ENCODE results near the gene AGMO.

AGMO gene

GRCh38 chr7:15457990-15458955 is 103.5 kb downstream of the AGMO start:
- no peak for DNase-seq (ENCODE audit: low spot score)

DNA sequence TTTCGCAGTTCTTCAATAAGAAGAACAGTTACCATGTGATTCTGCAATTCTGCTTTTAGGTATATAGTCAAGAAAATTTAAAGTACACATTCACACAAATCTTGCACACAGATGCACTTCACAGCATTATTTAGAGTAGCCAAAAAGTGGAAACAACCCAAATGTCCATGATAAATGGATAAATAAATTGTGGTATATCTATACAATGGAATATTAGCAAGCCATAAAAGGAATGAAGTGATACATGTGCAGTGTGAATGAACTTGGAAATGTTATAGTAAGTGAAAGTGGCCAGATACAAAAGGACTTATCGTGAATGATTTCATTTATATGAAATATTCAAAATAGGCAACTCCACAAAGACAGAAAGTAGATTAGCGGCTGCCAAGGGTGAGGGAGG is 109.1 kb downstream of the AGMO start:
- DNase-seq (ENCODE audit: low spot score), result no peak

- no peak for DNase-seq (ENCODE audit: low spot score)
Observed at GRCh38 chr7:15446722-15447121, 115.1 kb downstream of the AGMO start.

DNA sequence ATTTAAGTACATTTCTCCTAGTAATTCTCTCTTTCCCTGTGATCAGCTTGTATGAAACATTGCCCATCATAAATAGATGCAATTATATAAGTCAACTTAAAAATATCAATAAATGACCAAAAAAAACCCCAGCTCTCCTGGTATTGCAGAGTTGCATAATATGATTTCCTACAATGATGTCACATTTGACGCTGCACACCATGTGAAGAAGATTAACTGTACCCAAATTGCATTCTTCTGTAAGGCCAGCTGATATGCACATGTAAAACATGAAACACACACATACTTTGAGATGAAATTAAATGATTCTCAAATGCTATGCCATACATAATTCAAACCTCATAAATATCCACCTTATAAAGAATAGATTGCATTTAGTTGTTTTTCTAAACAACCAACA is 115.5 kb downstream of the AGMO start:
- no peak for DNase-seq (ENCODE audit: low spot score)

- DNase-seq (ENCODE audit: low spot score), result no peak
Observed at GRCh38 chr7:15441915-15442314, 119.9 kb downstream of the AGMO start.

- no peak for DNase-seq (ENCODE audit: low spot score)
Observed at GRCh38 chr7:15440482-15440881, 121.3 kb downstream of the AGMO start.

DNA sequence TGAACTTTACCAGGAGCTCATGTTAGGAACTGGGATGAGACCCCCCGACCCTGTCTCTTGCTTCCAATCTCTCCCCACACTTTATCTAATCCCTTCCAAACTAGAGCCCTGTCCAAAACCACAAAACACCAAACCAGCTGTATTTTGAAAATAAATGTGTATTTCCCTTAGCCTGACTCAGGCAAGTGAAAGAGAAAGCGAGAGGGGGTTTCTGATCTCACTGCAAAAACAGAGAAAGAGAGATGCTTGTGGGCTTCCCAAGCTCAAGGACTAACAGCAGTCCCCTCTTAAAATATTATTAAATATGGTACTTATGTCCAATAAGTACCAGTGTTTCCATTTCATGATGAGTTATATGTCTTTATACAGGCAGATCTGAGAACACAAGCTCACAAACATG is 122.0 kb downstream of the AGMO start:
- DNase-seq (ENCODE audit: low spot score), result no peak

DNA sequence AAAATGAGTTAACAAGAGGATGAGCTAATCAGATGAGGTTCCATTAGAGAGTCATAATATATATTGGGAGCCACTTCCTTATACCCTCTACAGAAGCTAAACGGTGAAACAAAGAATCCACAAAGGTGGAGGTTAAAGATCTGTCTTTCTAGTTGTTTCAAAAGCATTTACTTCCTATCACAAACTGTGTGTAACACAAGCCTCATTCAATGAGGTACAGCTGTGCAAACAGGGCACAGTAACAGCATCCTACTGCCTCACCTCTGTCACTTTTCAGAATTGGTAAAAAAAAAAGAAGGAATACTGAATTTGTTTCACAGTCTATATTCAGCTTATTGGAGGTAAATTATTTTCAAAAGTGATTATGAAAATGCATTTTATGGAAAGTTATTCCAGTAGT is 128.7 kb downstream of the AGMO start:
- DNase-seq (ENCODE audit: low spot score), result no peak

GRCh38 chr7:15430911-15431310 is 130.9 kb downstream of the AGMO start:
- DNase-seq (ENCODE audit: low spot score), result no peak

- DNase-seq (ENCODE audit: low spot score), result no peak
Observed at GRCh38 chr7:15430191-15430590, 131.6 kb downstream of the AGMO start.

DNA sequence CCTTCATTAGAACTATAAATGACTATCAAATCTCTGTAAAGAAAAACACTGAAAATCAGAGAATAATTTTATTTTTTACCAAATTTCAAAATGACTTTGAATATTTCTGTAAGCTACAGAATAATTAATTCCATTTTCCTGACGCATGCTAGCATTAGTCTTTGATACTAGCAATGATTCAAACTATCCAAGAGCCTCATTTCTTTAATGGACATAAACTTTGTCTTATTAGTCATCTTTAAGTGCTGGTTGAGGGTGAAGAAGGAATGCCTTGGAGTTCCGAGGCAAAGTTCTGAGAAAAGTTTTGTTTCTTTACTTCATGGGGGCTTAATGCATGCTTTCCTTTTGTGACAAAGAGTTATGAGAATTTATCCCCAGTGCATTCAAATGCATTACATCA is 137.3 kb downstream of the AGMO start:
- no peak for DNase-seq (ENCODE audit: low spot score)

GRCh38 chr7:15419596-15419995 is 142.2 kb downstream of the AGMO start:
- DNase-seq (ENCODE audit: low spot score), result no peak

GRCh38 chr7:15418264-15418663 is 143.6 kb downstream of the AGMO start:
- no peak for DNase-seq (ENCODE audit: low spot score)

GRCh38 chr7:15417341-15417988 is 144.3 kb downstream of the AGMO start:
- DNase-seq (ENCODE audit: low spot score), result no peak

DNA sequence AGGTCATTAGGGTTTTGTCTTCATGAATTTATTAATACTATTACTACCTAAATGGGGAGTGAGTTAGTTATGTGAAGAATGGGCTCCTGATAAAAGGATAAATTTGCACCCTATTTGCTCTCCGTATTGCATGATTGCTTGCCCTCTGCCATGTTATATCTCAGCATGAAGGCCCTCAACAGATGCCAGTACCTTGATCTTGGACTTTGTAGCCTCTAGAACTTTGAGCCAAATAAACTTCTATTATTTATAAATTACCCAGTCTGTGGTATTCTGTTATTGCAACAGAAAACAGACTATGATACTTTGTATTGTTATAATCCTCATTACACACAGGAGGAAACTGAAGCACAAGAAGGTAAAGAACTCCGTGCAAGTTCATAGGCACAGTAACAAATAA is 150.8 kb downstream of the AGMO start:
- DNase-seq (ENCODE audit: low spot score), result no peak

- no peak for DNase-seq (ENCODE audit: low spot score)
Observed at GRCh38 chr7:15407910-15408309, 153.9 kb downstream of the AGMO start.

DNA sequence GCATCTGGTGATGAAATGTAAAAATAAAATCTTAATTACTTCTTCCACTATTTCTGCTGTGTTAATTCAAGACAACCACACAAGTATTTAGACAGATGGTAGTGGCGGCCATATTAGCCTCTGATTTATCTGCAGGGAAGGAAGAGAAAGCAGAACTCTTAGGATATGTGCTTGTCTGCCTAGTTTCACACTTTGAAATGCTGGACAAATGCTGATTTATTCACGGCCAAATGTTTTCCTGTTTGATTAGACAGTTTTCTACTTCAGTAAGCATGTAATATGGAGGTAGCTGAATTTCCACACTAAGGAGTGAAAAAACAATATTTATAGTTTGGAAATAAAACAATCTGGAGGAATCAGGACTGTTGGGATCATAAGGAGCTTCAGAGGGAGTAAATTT is 158.1 kb downstream of the AGMO start:
- DNase-seq (ENCODE audit: low spot score), result no peak

GRCh38 chr7:15403315-15403714 is 158.5 kb downstream of the AGMO start:
- no peak for DNase-seq (ENCODE audit: low spot score)

- DNase-seq (ENCODE audit: low spot score), result no peak
Observed at GRCh38 chr7:15402436-15403136, 159.2 kb downstream of the AGMO start.

DNA sequence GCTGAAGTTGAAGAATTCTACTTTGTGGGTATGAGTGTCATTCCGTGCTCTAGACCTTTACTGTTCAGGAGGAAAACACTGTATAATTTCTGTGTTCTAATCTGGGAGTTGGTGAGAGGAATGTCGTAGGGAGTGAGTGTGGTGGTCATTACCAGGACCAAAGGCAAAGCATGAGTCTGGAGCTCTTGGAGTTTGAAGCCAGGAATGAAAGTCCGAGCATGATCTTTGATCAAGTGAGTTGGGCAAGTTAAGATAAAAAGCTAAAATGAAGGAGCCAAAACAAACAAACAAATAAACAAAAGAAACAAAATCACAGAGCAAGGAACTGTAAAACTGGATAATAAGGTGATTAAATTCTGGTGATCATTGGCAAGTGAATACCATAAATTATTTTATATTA is 161.4 kb downstream of the AGMO start:
- DNase-seq (ENCODE audit: low spot score), result no peak

DNA sequence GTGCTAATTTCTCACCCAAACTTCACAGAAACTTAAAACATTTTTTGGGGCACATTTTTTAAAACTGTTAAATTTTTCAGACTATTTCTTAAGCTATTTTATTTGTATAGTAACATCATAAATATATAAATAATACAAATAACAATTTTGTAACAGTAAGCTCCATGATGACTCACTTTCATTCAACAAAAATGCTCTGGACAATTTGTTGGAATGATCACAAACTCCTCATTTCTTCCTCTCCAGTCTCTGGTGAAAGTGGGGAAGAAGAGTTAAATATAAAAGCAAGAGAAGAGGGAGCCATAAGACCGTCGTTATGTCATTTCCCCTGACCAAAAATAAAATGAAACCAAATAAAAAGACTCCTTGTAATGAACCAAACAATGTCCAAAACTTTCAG is 162.4 kb downstream of the AGMO start:
- no peak for DNase-seq (ENCODE audit: low spot score)

DNA sequence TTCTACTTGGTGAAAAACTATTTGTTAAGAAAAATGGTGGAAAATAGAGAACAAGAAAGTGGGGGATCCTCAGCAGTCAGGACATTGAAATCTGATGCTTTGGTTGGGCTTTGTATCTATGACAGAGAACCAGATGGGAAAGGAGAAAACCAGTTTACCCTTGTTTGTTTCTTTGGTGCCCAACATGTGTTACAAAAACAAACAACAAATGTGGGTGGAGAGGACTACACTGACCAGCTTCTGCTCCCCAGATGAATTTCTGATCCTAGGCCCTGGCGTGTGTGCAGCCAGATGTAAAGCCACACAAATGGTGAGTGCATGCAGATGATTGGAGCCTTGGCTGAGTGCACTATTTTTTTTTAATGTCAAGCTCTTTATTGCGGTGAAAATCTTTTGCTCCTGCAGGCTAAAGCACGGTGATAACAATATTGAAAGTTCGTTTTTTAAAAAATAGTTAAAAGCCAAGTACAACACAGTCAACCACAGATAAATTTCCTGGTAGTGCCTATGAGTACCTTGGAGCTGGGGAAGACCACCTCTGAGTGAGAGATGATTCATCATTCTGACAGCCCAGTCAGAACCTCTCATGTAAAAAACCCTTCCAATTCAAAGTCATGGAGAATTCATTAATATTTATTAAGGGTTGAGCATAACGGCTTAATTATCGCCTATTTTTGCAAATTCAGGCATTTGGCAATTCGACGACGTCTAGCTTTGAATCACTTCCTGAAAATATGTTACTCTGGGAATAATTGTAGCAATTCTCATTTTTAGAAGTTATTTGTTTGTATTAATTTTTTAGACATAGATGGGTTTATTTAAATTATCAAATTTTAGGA is 163.7 kb downstream of the AGMO start:
- DNase-seq (ENCODE audit: low spot score), result no peak
